Trophoblast cell (in vitro differentiated cells and primary cell): ENCODE data around the gene VEGFD. TPM values are rescaled to one million over a fixed set of nuclear protein-coding genes. Genes with fewer than 3 reads are reported as not detected.

Experiments
- DNase-seq, 2 donors: peaks; one replicate each; pipeline ENCODE4 v3.0.0-alpha.2; 2016
- H2AFZ ChIP-seq: 2 replicates; pipeline ENCODE4 v1.6.1; 2013; ENCODE audit warnings: low read length, moderate library complexity, mild to moderate bottlenecking; ENCODE audit not compliant: insufficient read depth, poor library complexity
- H2AK5ac ChIP-seq: 2 replicates; pipeline ENCODE4 v1.6.1; 2013; ENCODE audit warnings: mild to moderate bottlenecking, low read length
- H2BK120ac ChIP-seq: 2 replicates; pipeline ENCODE4 v1.6.1; 2013; ENCODE audit warnings: low read length, mild to moderate bottlenecking, moderate library complexity; ENCODE audit not compliant: insufficient read depth, poor library complexity
- H2BK12ac ChIP-seq: 2 replicates; pipeline ENCODE4 v1.6.1; 2013; ENCODE audit warnings: mild to moderate bottlenecking, low read length, moderate library complexity
- H2BK5ac ChIP-seq: 2 replicates; pipeline ENCODE4 v1.6.1; 2013; ENCODE audit warnings: low read length, low read depth, moderate library complexity, mild to moderate bottlenecking; ENCODE audit not compliant: poor library complexity
- H3K14ac ChIP-seq: 2 replicates; pipeline ENCODE4 v1.6.1; 2013; ENCODE audit warnings: mild to moderate bottlenecking, low read length
- H3K18ac ChIP-seq: 2 replicates; pipeline ENCODE4 v1.6.1; 2013; ENCODE audit warnings: mild to moderate bottlenecking, low read length
- H3K23ac ChIP-seq: 2 replicates; pipeline ENCODE4 v1.6.1; 2013; ENCODE audit warnings: low read length
- H3K27ac ChIP-seq: 2 replicates; pipeline ENCODE4 v1.5.1; 2013; ENCODE audit warnings: low read depth, mild to moderate bottlenecking, inconsistent platforms, low read length, moderate library complexity
- H3K27me3 ChIP-seq: 2 replicates; pipeline ENCODE4 v1.6.1; 2013; ENCODE audit warnings: inconsistent platforms, mild to moderate bottlenecking, low read length, moderate library complexity; ENCODE audit not compliant: insufficient read depth
- H3K36me3 ChIP-seq, 2 experiments: 1 replicate in 1 of 2; 2 replicates in 1 of 2; pipeline ENCODE4 v1.6.1; 2013; ENCODE audit warnings: low read length in 2 of 2, mild to moderate bottlenecking in 2 of 2, moderate library complexity in 1 of 2; ENCODE audit not compliant: insufficient read depth in 2 of 2, control insufficient read depth in 1 of 2
- H3K4ac ChIP-seq: 2 replicates; pipeline ENCODE4 v1.6.1; 2013; ENCODE audit warnings: low read depth, mild to moderate bottlenecking, low read length, moderate library complexity
- H3K4me1 ChIP-seq, 2 experiments: 1 replicate in 1 of 2; 2 replicates in 1 of 2; pipeline ENCODE4 v1.6.1; 2013; ENCODE audit warnings: low read length in 2 of 2, mild to moderate bottlenecking in 2 of 2, moderate library complexity in 1 of 2; ENCODE audit not compliant: insufficient read depth in 2 of 2, control insufficient read depth in 1 of 2
- H3K4me2 ChIP-seq: 2 replicates; pipeline ENCODE4 v1.6.1; 2013; ENCODE audit warnings: inconsistent platforms, mild to moderate bottlenecking, low read length, moderate library complexity
- H3K4me3 ChIP-seq: 2 replicates; pipeline ENCODE4 v1.5.1; 2013; ENCODE audit warnings: mild to moderate bottlenecking, low read depth, low read length, inconsistent platforms
- H3K79me1 ChIP-seq: one replicate; pipeline ENCODE4 v1.6.1; 2013; ENCODE audit warnings: low read length
- H3K79me2 ChIP-seq: 2 replicates; pipeline ENCODE4 v1.6.1; 2013; ENCODE audit warnings: low read length, mild to moderate bottlenecking; ENCODE audit not compliant: control insufficient read depth, insufficient read depth, poor library complexity
- H3K9ac ChIP-seq: 2 replicates; pipeline ENCODE4 v1.6.1; 2013; ENCODE audit warnings: mild to moderate bottlenecking, low read length
- H3K9me3 ChIP-seq: 2 replicates; pipeline ENCODE4 v1.6.1; 2013; ENCODE audit warnings: low read depth, mild to moderate bottlenecking, control low read depth, inconsistent platforms, low read length; ENCODE audit not compliant: insufficient read depth
- H4K12ac ChIP-seq: 2 replicates; pipeline ENCODE4 v1.6.1; 2013; ENCODE audit warnings: low read depth, mild to moderate bottlenecking, low read length, moderate library complexity
- H4K8ac ChIP-seq: 2 replicates; pipeline ENCODE4 v1.6.1; 2013; ENCODE audit warnings: low read depth, mild to moderate bottlenecking, low read length, moderate library complexity
- H4K91ac ChIP-seq: one replicate; pipeline ENCODE4 v1.6.1; 2013; ENCODE audit warnings: low read depth, mild to moderate bottlenecking, low read length, moderate library complexity
- WGBS: extraction: QIAGEN DNeasy Blood & Tissue Kit; methylation state at CpG from one replicate; pipeline ENCODE4 v1.1.7; 2013; ENCODE audit warnings: missing lambda C conversion rate; ENCODE audit not compliant: insufficient read length, insufficient coverage; ENCODE audit errors: extremely low coverage; 5-methylcytosine and 5-hydroxymethylcytosine counted together
- polyA plus RNA-seq: library from polyadenylated mRNA; stranded (reverse); fragments of 200-250 nt; gene quantifications from 2 replicates; pipeline ENCODE4 v1.2.3, GENCODE V29; 2013

VEGFD gene
- polyA plus RNA-seq, result 0.10 and 0.11 TPM in 2 replicates

DNA sequence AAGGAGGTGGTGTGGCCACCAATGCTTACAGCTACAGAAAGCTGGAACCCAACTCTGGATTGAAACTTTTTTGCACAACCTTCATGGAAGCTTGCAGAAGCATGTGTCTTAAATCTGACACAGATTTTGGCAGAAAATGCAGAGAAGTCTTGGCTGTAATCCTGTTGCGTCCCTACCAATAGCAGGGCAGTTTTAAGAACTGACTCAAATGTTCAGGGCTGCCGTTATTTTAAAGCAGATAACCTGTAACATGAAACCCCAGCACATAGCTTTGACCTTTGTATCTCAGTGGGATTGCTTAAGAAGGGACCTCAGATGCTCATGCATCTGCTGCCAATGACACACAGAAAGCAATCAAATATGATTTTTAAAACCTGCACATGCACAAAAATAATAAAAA is at the start of gene VEGFD:
Gene VEGFD, minus strand, starts transcription at position 110 of the 400 bp plus-strand sequence. CDS start 467 bp downstream, outside the sequence.
- Histone ChIP-seq H3K9me3 (no peaks in the 10 kb centered on the region), H3K23ac (no peak within 1 kb of the TSS), H3K4me3 (no peak within 1 kb of the TSS), H3K36me3 (no peaks in the 10 kb centered on the region), H3K27me3 (no peaks in the 10 kb centered on the region), H4K12ac (no peak within 1 kb of the TSS), H3K27ac (no peak within 1 kb of the TSS), H2BK5ac (no peak within 1 kb of the TSS), H4K91ac (no peak within 1 kb of the TSS), H3K9ac (no peak within 1 kb of the TSS), H3K4ac (no peak within 1 kb of the TSS), H3K14ac (no peak within 1 kb of the TSS), H3K79me1 (no peaks in the 10 kb centered on the region), H2BK12ac (no peak within 1 kb of the TSS), H3K79me2 (no peaks in the 10 kb centered on the region), H2BK120ac (no peak within 1 kb of the TSS), H2AK5ac (no peak within 1 kb of the TSS), H3K18ac (no peak within 1 kb of the TSS), H4K8ac (no peak within 1 kb of the TSS), H3K4me2 (no peak within 1 kb of the TSS), H3K4me1 (no peaks in the 10 kb centered on the region), H2AFZ (no peak within 1 kb of the TSS)
- no peak for DNase-seq
- WGBS, result no CpG with 5 or more reads among the region's 2 CpGs

GRCh38 chrX:15430584-15430983 is 46.4 kb upstream of the VEGFD start:
- no peaks in the 10 kb centered on the region for H3K27me3 ChIP-seq
- no peak overlapping the region for H4K12ac ChIP-seq
- no peak overlapping the region for H3K23ac ChIP-seq
- H3K79me2 ChIP-seq, result no peaks in the 10 kb centered on the region
- no peak overlapping the region for H2BK5ac ChIP-seq
- no peaks in the 10 kb centered on the region for H3K9me3 ChIP-seq
- H3K4me3 ChIP-seq, result no peak overlapping the region
- no peak overlapping the region for H3K9ac ChIP-seq
- no peak overlapping the region for H4K8ac ChIP-seq
- H2BK120ac ChIP-seq, result no peak overlapping the region
- H2AK5ac ChIP-seq, result no peak overlapping the region
- no peaks in the 10 kb centered on the region for H3K36me3 ChIP-seq
- H4K91ac ChIP-seq, result no peak overlapping the region
- no peak overlapping the region for H3K4ac ChIP-seq
- no peak overlapping the region for H3K14ac ChIP-seq
- H3K4me2 ChIP-seq, result no peak overlapping the region
- no peak overlapping the region for H2AFZ ChIP-seq
- H3K18ac ChIP-seq, result no peak overlapping the region
- H3K79me1 ChIP-seq, result no peaks in the 10 kb centered on the region
- H3K4me1 ChIP-seq, result no peaks in the 10 kb centered on the region
- WGBS, result no CpG with 5 or more reads among the region's 1 CpG
- no peak overlapping the region for H2BK12ac ChIP-seq
- no peak overlapping the region for H3K27ac ChIP-seq
- DNase-seq, result no peak

- Histone ChIP-seq H2BK12ac (no peak overlapping the region), H3K9ac (no peak overlapping the region), H2BK5ac (no peak overlapping the region), H4K91ac (no peak overlapping the region), H3K36me3 (no peaks in the 10 kb centered on the region), H3K27ac (no peak overlapping the region), H4K12ac (no peak overlapping the region), H3K23ac (no peak overlapping the region), H3K9me3 (no peaks in the 10 kb centered on the region), H3K4me3 (no peak overlapping the region), H3K79me1 (no peaks in the 10 kb centered on the region), H3K18ac (no peak overlapping the region), H2AFZ (no peak overlapping the region), H3K27me3 (no peaks in the 10 kb centered on the region), H4K8ac (no peak overlapping the region), H3K4ac (no peak overlapping the region), H3K4me1 (no peaks in the 10 kb centered on the region), H3K79me2 (no peaks in the 10 kb centered on the region), H3K14ac (no peak overlapping the region), H2BK120ac (no peak overlapping the region), H2AK5ac (no peak overlapping the region), H3K4me2 (no peak overlapping the region)
- DNase-seq, result no peak
- no CpG with 5 or more reads among the region's 2 CpGs for WGBS
These were observed 45.9 kb upstream of the VEGFD start for GRCh38 chrX:15430076-15430475.

- H4K8ac ChIP-seq, result no peak overlapping the region
- no CpG with 5 or more reads among the region's 1 CpG for WGBS
- H3K23ac ChIP-seq, result no peak overlapping the region
- no peak overlapping the region for H3K4me2 ChIP-seq
- no peaks in the 10 kb centered on the region for H3K9me3 ChIP-seq
- no peak overlapping the region for H3K27ac ChIP-seq
- no peaks in the 10 kb centered on the region for H3K27me3 ChIP-seq
- no peaks in the 10 kb centered on the region for H3K79me1 ChIP-seq
- no peak overlapping the region for H4K91ac ChIP-seq
- no peak overlapping the region for H2AFZ ChIP-seq
- no peak overlapping the region for H2BK120ac ChIP-seq
- no peaks in the 10 kb centered on the region for H3K79me2 ChIP-seq
- H2BK12ac ChIP-seq, result no peak overlapping the region
- no peak for DNase-seq
- no peak overlapping the region for H2BK5ac ChIP-seq
- H3K18ac ChIP-seq, result no peak overlapping the region
- H3K4ac ChIP-seq, result no peak overlapping the region
- no peak overlapping the region for H2AK5ac ChIP-seq
- no peaks in the 10 kb centered on the region for H3K36me3 ChIP-seq
- no peak overlapping the region for H4K12ac ChIP-seq
- H3K14ac ChIP-seq, result no peak overlapping the region
- no peaks in the 10 kb centered on the region for H3K4me1 ChIP-seq
- H3K9ac ChIP-seq, result no peak overlapping the region
- no peak overlapping the region for H3K4me3 ChIP-seq
These were observed 40.8 kb upstream of the VEGFD start for GRCh38 chrX:15425024-15425423.
